GM12892 (cell line): ENCODE results near the gene SRGAP2.
"Not testable (repeated sequence)": the region's sequence is repeated elsewhere in the genome, so short reads cannot be mapped to it uniquely, and the experiment has no call there.

Experiments
- POLR2A ChIP-seq: IDR thresholded peaks from 2 replicates; pipeline ENCODE4 v1.6.1; 2011; ENCODE audit warnings: low read depth, low read length, control low read depth
- POLR2AphosphoS5 ChIP-seq: IDR thresholded peaks from 2 replicates; pipeline ENCODE4 v1.6.1; 2011; ENCODE audit warnings: low read depth, low read length, control low read depth
- TAF1 ChIP-seq: IDR thresholded peaks from 2 replicates; pipeline ENCODE4 v1.6.1; 2011; ENCODE audit warnings: low read depth, mild to moderate bottlenecking, control low read depth, low read length, borderline replicate concordance

GRCh38 chr1:206196748-206197424 lies 6.5 kb upstream of the SRGAP2 start:
- not testable (repeated sequence) for TF ChIP-seq POLR2A, POLR2AphosphoS5, TAF1
